H1 (cell line): ENCODE data around the gene SLC43A2. TPM values are rescaled to one million over a fixed set of nuclear protein-coding genes. Genes with fewer than 3 reads are reported as not detected.

Experiments used
- CTCF ChIA-PET: fragments of 300-600 bp; sonication (Branson Sonifier 250); formaldehyde crosslinking; loops from one replicate; lab custom pipeline; 2021; ENCODE audit not compliant: partially characterized antibody; lab: Charles Lee
- POLR2A ChIA-PET: fragments of 300-600 bp; sonication (Branson Sonifier 250); formaldehyde crosslinking; loops from one replicate; lab custom pipeline; 2021; ENCODE audit warnings: inconsistent platforms; ENCODE audit not compliant: partially characterized antibody; lab: Charles Lee
- DNase-seq, 2 experiments: peaks; one replicate each; pipeline versions ENCODE4 v3.0.0 to v3.0.0-alpha.2; 2010 to 2022; ENCODE audit warnings: low spot score in 2 of 2, low read depth in 1 of 2, mixed read lengths in 1 of 2
- FAIRE-seq: peaks from 2 replicates; lab custom pipeline; 2011; peaks lifted over from hg19 to GRCh38; lab: Jason Lieb, UNC
- H2AFZ ChIP-seq: 2 replicates; pipeline ENCODE4 v1.8.1; 2012; ENCODE audit warnings: low read length, inconsistent platforms
- H2AK5ac ChIP-seq: 2 replicates; pipeline ENCODE4 v1.6.1; 2013; ENCODE audit warnings: low read depth, low read length
- H2BK120ac ChIP-seq: replicated peaks from 2 replicates; pipeline ENCODE3; 2013; ENCODE audit warnings: low read depth, low read length, inconsistent platforms
- H2BK12ac ChIP-seq: 2 replicates; pipeline ENCODE4 v1.6.1; 2013; ENCODE audit warnings: low read depth, low read length
- H2BK15ac ChIP-seq: 2 replicates; pipeline ENCODE4 v1.6.1; 2013; ENCODE audit warnings: low read length
- H2BK20ac ChIP-seq: 2 replicates; pipeline ENCODE4 v1.6.1; 2013; ENCODE audit warnings: low read length
- H2BK5ac ChIP-seq: 2 replicates; pipeline ENCODE4 v1.6.1; 2013; ENCODE audit warnings: low read depth, low read length
- H3K14ac ChIP-seq: 2 replicates; pipeline ENCODE4 v1.6.1; 2013; ENCODE audit warnings: inconsistent platforms; ENCODE audit not compliant: insufficient read length
- H3K18ac ChIP-seq: 2 replicates; pipeline ENCODE4 v1.6.1; 2013; ENCODE audit warnings: low read length; ENCODE audit errors: extremely low read depth
- H3K23ac ChIP-seq: 2 replicates; pipeline ENCODE4 v1.6.1; 2013; ENCODE audit warnings: inconsistent platforms; ENCODE audit not compliant: insufficient read length
- H3K23me2 ChIP-seq: 2 replicates; pipeline ENCODE4 v1.6.1; 2013; ENCODE audit warnings: low read depth, low read length
- H3K27ac ChIP-seq: 2 replicates; pipeline ENCODE4 v1.6.1; 2011; ENCODE audit warnings: low read depth, low read length, inconsistent platforms
- H3K27me3 ChIP-seq, 4 experiments: replicated peaks in 1 of 4; 1 replicate in 1 of 4; 2 replicates in 3 of 4; pipeline versions ENCODE4 v1.6.1 to v1.8.1; 2011 to 2013; ENCODE audit warnings: low read length in 3 of 4, mild to moderate bottlenecking in 3 of 4, inconsistent platforms in 2 of 4, mixed read lengths in 2 of 4, moderate library complexity in 1 of 4; ENCODE audit not compliant: control insufficient read depth in 3 of 4, insufficient read depth in 3 of 4; ENCODE audit errors: extremely low read depth in 1 of 4
- H3K36me3 ChIP-seq, 4 experiments: 2 replicates each; pipeline versions ENCODE4 v1.6.1 to v1.8.1; 2011 to 2013; ENCODE audit warnings: mild to moderate bottlenecking in 4 of 4, low read length in 3 of 4, moderate library complexity in 2 of 4, control low read depth in 1 of 4, inconsistent platforms in 1 of 4; ENCODE audit not compliant: insufficient read depth in 4 of 4, control insufficient read depth in 2 of 4
- H3K4ac ChIP-seq: replicated peaks from 2 replicates; pipeline ENCODE3; 2013; ENCODE audit warnings: low read length, low read depth, mixed read lengths, inconsistent platforms; ENCODE audit not compliant: insufficient read length
- H3K4me1 ChIP-seq, 4 experiments: replicated peaks in 1 of 4; 1 replicate in 1 of 4; 2 replicates in 3 of 4; pipeline versions ENCODE4 v1.6.1 to v1.8.1; 2011 to 2013; ENCODE audit warnings: low read length in 3 of 4, inconsistent platforms in 2 of 4, mixed read lengths in 1 of 4; ENCODE audit not compliant: insufficient read depth in 4 of 4, control insufficient read depth in 3 of 4
- H3K4me2 ChIP-seq, 2 experiments: 2 replicates each; pipeline versions ENCODE4 v1.6.1 to v1.8.1; 2011 to 2013; ENCODE audit warnings: low read depth in 2 of 2, low read length in 2 of 2, control low read depth in 1 of 2, inconsistent platforms in 1 of 2, mild to moderate bottlenecking in 1 of 2; ENCODE audit not compliant: insufficient read depth in 1 of 2
- H3K4me3 ChIP-seq, 4 experiments: fragments of 200-600, 300-600 bp in 1 of 4; sonication (generic), shearing (Covaris generic), sonication (Bioruptor Twin) in 1 of 4; 2 replicates each; pipeline versions ENCODE4 v1.5.1 to v1.8.1; 2011 to 2016; ENCODE audit warnings: low read length in 4 of 4, low read depth in 3 of 4, control low read depth in 2 of 4, inconsistent platforms in 2 of 4, mild to moderate bottlenecking in 2 of 4, mixed read lengths in 1 of 4, moderate library complexity in 1 of 4; ENCODE audit not compliant: insufficient read depth in 2 of 4; ENCODE audit errors: extremely low read depth in 1 of 4
- H3K56ac ChIP-seq: replicated peaks from 2 replicates; pipeline ENCODE3; 2013; ENCODE audit warnings: low read depth, mild to moderate bottlenecking, mixed read lengths, low read length, inconsistent platforms; ENCODE audit not compliant: insufficient read length
- H3K79me1 ChIP-seq: 2 replicates; pipeline ENCODE4 v1.6.1; 2013; ENCODE audit warnings: low read depth, low read length, control low read depth
- H3K79me2 ChIP-seq, 2 experiments: 2 replicates each; pipeline versions ENCODE4 v1.6.1 to v1.8.1; 2012 to 2013; ENCODE audit warnings: low read length in 2 of 2, mild to moderate bottlenecking in 2 of 2, inconsistent platforms in 1 of 2; ENCODE audit not compliant: insufficient read depth in 2 of 2, control insufficient read depth in 1 of 2
- H3K9ac ChIP-seq, 4 experiments: replicated peaks in 1 of 4; 1 replicate in 1 of 4; 2 replicates in 3 of 4; pipeline versions ENCODE4 v1.6.1 to v1.8.1; 2011 to 2013; ENCODE audit warnings: low read depth in 3 of 4, low read length in 3 of 4, control low read depth in 2 of 4, mild to moderate bottlenecking in 2 of 4, moderate library complexity in 2 of 4, inconsistent platforms in 1 of 4; ENCODE audit errors: extremely low read depth in 1 of 4
- H3K9me3 ChIP-seq, 2 experiments: 2 replicates each; pipeline versions ENCODE4 v1.6.1 to v1.8.1; 2012 to 2013; ENCODE audit warnings: mild to moderate bottlenecking in 2 of 2, moderate library complexity in 2 of 2, control low read depth in 1 of 2, inconsistent platforms in 1 of 2, low read depth in 1 of 2, low read length in 1 of 2, mixed read lengths in 1 of 2; ENCODE audit not compliant: insufficient read depth in 2 of 2
- H4K20me1 ChIP-seq, 2 experiments: replicated peaks in 1 of 2; 2 replicates each; pipeline versions ENCODE3 to v1.8.1; 2011 to 2013; ENCODE audit warnings: inconsistent platforms in 2 of 2, low read length in 2 of 2, mild to moderate bottlenecking in 1 of 2; ENCODE audit not compliant: insufficient read depth in 2 of 2, control insufficient read depth in 1 of 2
- H4K5ac ChIP-seq: 2 replicates; pipeline ENCODE4 v1.6.1; 2013; ENCODE audit warnings: low read length, low read depth, mixed read lengths, inconsistent platforms; ENCODE audit not compliant: insufficient read length
- H4K8ac ChIP-seq: 2 replicates; pipeline ENCODE4 v1.8.0; 2013; ENCODE audit warnings: mild to moderate bottlenecking, moderate library complexity, low read length, inconsistent platforms; ENCODE audit not compliant: insufficient read depth; ENCODE audit errors: extremely low read depth
- H4K91ac ChIP-seq: replicated peaks from 2 replicates; pipeline ENCODE3; 2013; ENCODE audit warnings: low read length, mixed read lengths, inconsistent platforms; ENCODE audit not compliant: insufficient read length
- BACH1 ChIP-seq: IDR thresholded peaks from 2 replicates; pipeline ENCODE4 v1.6.1; 2012; ENCODE audit warnings: low read length, improper control_type of control experiment
- EP300 ChIP-seq, 2 experiments: IDR thresholded peaks; 1 replicate in 1 of 2; 2 replicates in 1 of 2; pipeline ENCODE4 v1.6.1; 2011 to 2012; ENCODE audit warnings: low read depth in 2 of 2, low read length in 2 of 2, mild to moderate bottlenecking in 2 of 2, borderline replicate concordance in 1 of 2, inconsistent platforms in 1 of 2, moderate library complexity in 1 of 2
- GTF2F1 ChIP-seq: IDR thresholded peaks from 2 replicates; pipeline ENCODE4 v1.6.1; 2012; ENCODE audit warnings: low read depth, low read length, improper control_type of control experiment, borderline replicate concordance
- JUN ChIP-seq: IDR thresholded peaks from 2 replicates; pipeline ENCODE4 v1.6.1; 2011; ENCODE audit warnings: low read depth, mild to moderate bottlenecking, improper control_type of control experiment, low read length
- NRF1 ChIP-seq: IDR thresholded peaks from 2 replicates; pipeline ENCODE4 v1.6.1; 2011; ENCODE audit warnings: mild to moderate bottlenecking, low read depth, low read length, improper control_type of control experiment
- SIX5 ChIP-seq: IDR thresholded peaks from 2 replicates; pipeline ENCODE4 v1.6.1; 2011; ENCODE audit warnings: mild to moderate bottlenecking, low read depth, low read length
- SUZ12 ChIP-seq: fragments of 200-600 bp; sonication (generic); IDR thresholded peaks from 2 replicates; pipeline ENCODE4 v1.6.1; 2012; ENCODE audit warnings: mild to moderate bottlenecking, inconsistent platforms, low read length, moderate library complexity, mixed read lengths
- TAF7 ChIP-seq: optimal IDR thresholded peaks from 2 replicates; pipeline ENCODE3; 2011; ENCODE audit warnings: low read depth, mild to moderate bottlenecking, inconsistent platforms, low read length, moderate library complexity, borderline replicate concordance
- TBP ChIP-seq: IDR thresholded peaks from 2 replicates; pipeline ENCODE4 v1.6.1; 2011; ENCODE audit warnings: low read depth, low read length, improper control_type of control experiment
- TCF12 ChIP-seq: IDR thresholded peaks from 2 replicates; pipeline ENCODE4 v1.6.1; 2011; ENCODE audit warnings: low read depth, mild to moderate bottlenecking, low read length
- YY1 ChIP-seq: IDR thresholded peaks from 2 replicates; pipeline ENCODE4 v1.6.1; 2011; ENCODE audit warnings: low read depth, mild to moderate bottlenecking, low read length
- WGBS, 2 experiments: shearing (Covaris generic) in 1 of 2; methylation state at CpG; one replicate each; pipeline versions ENCODE4 v1.1.6 to v1.1.7; 2013 to 2015; ENCODE audit warnings: low lambda C conversion rate in 2 of 2, mixed read lengths in 2 of 2, inconsistent platforms in 1 of 2, low coverage in 1 of 2, missing lambda C conversion rate in 1 of 2; ENCODE audit not compliant: insufficient replicate concordance in 2 of 2, insufficient coverage in 1 of 2, insufficient read length in 1 of 2; ENCODE audit errors: extremely low coverage in 1 of 2, missing lambda C conversion rate in 1 of 2; 5-methylcytosine and 5-hydroxymethylcytosine counted together
- polyA plus RNA-seq, 7 experiments: library from polyadenylated mRNA; depleted of rRNA in 3 of 7; stranded (reverse) in 5 of 7; unstranded in 2 of 7; fragments of >200 nt in 5 of 7; fragments of 200-250 nt in 2 of 7; gene quantifications; 1 replicate in 5 of 7; 2 replicates in 1 of 7; 4 replicates in 1 of 7; pipeline versions ENCODE4 v1.2.1 to v1.2.3, GENCODE V29; 2011 to 2013; ENCODE audit warnings: missing spikeins in 2 of 7, mixed read lengths in 2 of 7
- total RNA-seq: library from RNA; stranded (reverse); fragmentation: NEBNext Ultra II Directional; extraction: Animal tissue kit (Norgen Biotek cat#: 25700); gene quantifications from 2 replicates; pipeline ENCODE4 v1.2.1, GENCODE V29; 2021

Gene SLC43A2
- total and polyA plus RNA-seq, 2 of the 8 experiments (the other 6 are each of a cell fraction or from before 2014, with no cell fraction given) = 6.6 to 10.5 TPM

GRCh38 chr17:1617620-1618174, 10.9 kb downstream of the SLC43A2 start:
- Histone ChIP-seq H3K79me1 (no peaks in the 10 kb centered on the region; the same call in 1 of the 2 replicates), H4K20me1 (no peaks in the 10 kb centered on the region), H3K79me2 (no peaks in the 10 kb centered on the region), H3K18ac (no peak overlapping the region), H3K23me2 (no peaks in the 10 kb centered on the region), H4K5ac (no peak overlapping the region), H4K91ac (no peak overlapping the region), H3K56ac (no peak overlapping the region), H2BK20ac (no peak overlapping the region), H3K23ac (no peak overlapping the region), H2BK120ac (no peak overlapping the region), H3K14ac (no peak overlapping the region), H3K27ac (no peak overlapping the region), H2BK5ac (no peak overlapping the region), H3K4ac (no peak overlapping the region), H4K8ac (no peak overlapping the region), H3K4me1 (peaks cover 0 to 4% (median 0%) of the 10 kb centered on the region in 4 experiments; a peak in 2 of 7 replicates), H2BK15ac (no peak overlapping the region), H2BK12ac (no peak overlapping the region; the same call in 1 of the 2 replicates), H3K9me3 (no peaks in the 10 kb centered on the region), H3K27me3 (no peaks in the 10 kb centered on the region), H3K36me3 (no peaks in the 10 kb centered on the region), H3K4me3 (no peak overlapping the region), H2AK5ac (no peak overlapping the region), H3K4me2 (no peak overlapping the region), H3K9ac (no peak overlapping the region), H2AFZ (no peak overlapping the region)
- 89% methylated on average over 20 of the region's 20 CpGs; no CpG with 5 or more reads in 1 of the 2 experiments for WGBS, 2 experiments
- no peak for DNase-seq
- no peak for FAIRE-seq
- POLR2A ChIA-PET = interaction anchor here (0.9 to 2.9 kb wide), 3 partner anchors 11 to 218 kb away, joined by 3 to 10 read pairs (median 3); partner anchors contain the start of genes SLC43A2 and YWHAE
- TF ChIP-seq TBP = no peak
- TF ChIP-seq GTF2F1 = no peak
- no peak for TF ChIP-seq TAF7
- no peak for TF ChIP-seq NRF1
- no peak for TF ChIP-seq JUN
- TF ChIP-seq SUZ12 = no peak
- TF ChIP-seq EP300 (IDR thresholded peaks at IDR 0.05; ENCODE audit: borderline replicate concordance in 1 of 2, low read depth in 2 of 2, low read length in 2 of 2) = no peak
- no peak for TF ChIP-seq BACH1
- TF ChIP-seq YY1 = no peak
- TF ChIP-seq SIX5 = no peak
- TF ChIP-seq TCF12 = no peak
- CTCF ChIA-PET = interaction anchor here (0.7 to 5.1 kb wide), 5 partner anchors 10 to 44 kb away, joined by 3 to 42 read pairs (median 3); no protein-coding TSS in a partner anchor
